GM13977 (cell line): Measurements from ENCODE around the gene ZBTB46.
"Not testable (repeated sequence)": the region's sequence is repeated elsewhere in the genome, so short reads cannot be mapped to it uniquely, and the experiment has no call there.

Source experiments
- DNase-seq: peaks from one replicate; pipeline ENCODE4 v3.0.0; 2012; ENCODE audit warnings: low spot score
- in situ Hi-C: fragments of 300-500 bp; cut with MboI; formaldehyde crosslinking; loops from one replicate; pipeline ENCODE4 v1.12.0; 2022; ENCODE audit warnings: low sequenced_read_pairs, low pct_unique_long_range_greater_than_20kb, mixed read lengths, inconsistent platforms; ENCODE audit not compliant: unreplicated experiment
- TF ChIP-seq, protein P1 (sequence below): IDR thresholded peaks from 2 replicates; pipeline ENCODE4 v1.5.1; 2012; ENCODE audit warnings: mild to moderate bottlenecking, control low read depth; ENCODE audit not compliant: insufficient read depth; ENCODE audit errors: extremely low read depth, missing control alignments

The ZBTB46 gene, protein sequence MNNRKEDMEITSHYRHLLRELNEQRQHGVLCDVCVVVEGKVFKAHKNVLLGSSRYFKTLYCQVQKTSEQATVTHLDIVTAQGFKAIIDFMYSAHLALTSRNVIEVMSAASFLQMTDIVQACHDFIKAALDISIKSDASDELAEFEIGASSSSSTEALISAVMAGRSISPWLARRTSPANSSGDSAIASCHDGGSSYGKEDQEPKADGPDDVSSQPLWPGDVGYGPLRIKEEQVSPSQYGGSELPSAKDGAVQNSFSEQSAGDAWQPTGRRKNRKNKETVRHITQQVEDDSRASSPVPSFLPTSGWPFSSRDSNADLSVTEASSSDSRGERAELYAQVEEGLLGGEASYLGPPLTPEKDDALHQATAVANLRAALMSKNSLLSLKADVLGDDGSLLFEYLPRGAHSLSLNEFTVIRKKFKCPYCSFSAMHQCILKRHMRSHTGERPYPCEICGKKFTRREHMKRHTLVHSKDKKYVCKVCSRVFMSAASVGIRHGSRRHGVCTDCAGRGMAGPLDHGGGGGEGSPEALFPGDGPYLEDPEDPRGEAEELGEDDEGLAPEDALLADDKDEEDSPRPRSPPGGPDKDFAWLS

DNA sequence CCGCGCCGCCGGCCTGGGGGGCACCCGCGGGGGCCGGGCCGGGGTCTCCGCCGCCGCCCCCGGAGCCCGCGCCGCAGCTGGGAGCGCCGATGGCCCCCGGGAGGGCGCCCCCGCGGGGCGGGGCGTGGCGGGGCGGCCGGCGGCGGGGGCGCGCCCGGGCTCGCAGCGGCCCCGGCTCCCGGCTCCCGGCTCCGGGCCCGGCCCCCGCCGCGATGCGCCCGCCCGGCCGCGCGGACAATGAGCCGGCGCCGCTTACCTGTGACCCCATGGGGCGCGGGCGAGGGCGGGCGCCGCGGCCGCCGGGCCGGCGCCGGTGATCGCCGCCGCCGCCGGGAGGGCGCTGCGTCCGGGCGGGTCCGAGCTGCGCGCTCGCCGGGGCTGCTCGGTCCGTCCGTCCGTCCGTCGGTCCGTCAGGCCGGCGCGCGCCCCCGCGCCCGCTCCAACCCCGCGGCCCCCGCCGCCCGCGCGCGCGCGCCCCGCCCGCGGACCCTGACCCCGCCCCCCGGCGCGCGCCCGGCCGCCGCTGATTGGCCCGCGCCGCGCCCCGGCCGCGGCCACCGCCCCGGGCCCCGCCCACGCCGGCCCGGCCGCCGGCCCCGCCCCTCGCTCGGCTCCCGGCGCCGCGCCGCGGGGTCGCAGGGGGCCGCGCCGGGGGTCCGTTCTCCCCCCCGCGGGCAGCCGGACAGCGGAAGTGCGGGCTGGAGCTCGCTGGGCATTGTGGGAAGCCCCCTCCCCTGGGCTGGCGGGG lies at the start of gene ZBTB46:
ZBTB46 (minus strand) TSS at position 424 of the 748 bp plus-strand sequence. CDS start 40,507 bp downstream, outside the sequence.
- in situ Hi-C loops, result no loop called here
- DNase-seq, result peak; percentile 98
- TF ChIP-seq, protein P1, sequence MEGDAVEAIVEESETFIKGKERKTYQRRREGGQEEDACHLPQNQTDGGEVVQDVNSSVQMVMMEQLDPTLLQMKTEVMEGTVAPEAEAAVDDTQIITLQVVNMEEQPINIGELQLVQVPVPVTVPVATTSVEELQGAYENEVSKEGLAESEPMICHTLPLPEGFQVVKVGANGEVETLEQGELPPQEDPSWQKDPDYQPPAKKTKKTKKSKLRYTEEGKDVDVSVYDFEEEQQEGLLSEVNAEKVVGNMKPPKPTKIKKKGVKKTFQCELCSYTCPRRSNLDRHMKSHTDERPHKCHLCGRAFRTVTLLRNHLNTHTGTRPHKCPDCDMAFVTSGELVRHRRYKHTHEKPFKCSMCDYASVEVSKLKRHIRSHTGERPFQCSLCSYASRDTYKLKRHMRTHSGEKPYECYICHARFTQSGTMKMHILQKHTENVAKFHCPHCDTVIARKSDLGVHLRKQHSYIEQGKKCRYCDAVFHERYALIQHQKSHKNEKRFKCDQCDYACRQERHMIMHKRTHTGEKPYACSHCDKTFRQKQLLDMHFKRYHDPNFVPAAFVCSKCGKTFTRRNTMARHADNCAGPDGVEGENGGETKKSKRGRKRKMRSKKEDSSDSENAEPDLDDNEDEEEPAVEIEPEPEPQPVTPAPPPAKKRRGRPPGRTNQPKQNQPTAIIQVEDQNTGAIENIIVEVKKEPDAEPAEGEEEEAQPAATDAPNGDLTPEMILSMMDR, result no peak

DNA sequence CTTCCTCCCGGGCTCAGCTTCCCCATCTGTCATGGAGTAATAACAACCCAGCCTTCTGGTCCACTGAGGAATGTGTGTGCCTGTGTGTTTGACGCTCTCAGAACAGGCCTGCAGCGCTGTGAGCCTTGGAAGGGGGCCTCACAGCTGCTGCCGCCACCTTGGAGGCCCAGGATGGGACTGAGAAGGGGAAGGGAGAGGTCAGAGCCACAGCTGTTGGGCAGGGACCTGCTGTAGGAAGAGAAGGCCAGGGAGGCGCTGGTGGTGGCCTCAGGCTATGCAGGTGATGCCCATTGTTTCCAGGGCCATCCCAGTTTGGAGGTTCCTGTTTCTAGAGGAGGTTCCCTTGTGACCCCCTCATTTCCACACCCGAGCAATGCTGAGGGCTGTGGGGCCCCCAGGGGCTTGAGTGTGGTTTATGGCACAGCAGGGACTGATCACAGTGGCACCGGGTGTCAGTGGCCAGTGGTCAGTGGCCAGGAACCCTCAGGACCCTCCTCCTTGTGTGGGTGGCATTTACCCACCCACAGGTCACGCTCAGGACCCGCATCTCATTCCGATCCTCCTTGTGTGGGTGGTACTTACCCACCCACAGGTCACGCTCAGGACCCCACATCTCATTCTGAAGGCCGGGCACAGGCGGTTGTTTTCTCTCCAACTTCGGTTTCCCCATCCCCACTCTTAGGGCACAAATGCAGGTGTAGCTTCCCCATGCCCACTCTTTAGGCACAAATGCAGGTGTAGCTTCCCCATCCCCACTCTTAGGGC lies 48.0 kb upstream of the ZBTB46 start:
- TF ChIP-seq, protein P1, result no peak
- in situ Hi-C loops, result no loop called here
- DNase-seq, result no peak

DNA sequence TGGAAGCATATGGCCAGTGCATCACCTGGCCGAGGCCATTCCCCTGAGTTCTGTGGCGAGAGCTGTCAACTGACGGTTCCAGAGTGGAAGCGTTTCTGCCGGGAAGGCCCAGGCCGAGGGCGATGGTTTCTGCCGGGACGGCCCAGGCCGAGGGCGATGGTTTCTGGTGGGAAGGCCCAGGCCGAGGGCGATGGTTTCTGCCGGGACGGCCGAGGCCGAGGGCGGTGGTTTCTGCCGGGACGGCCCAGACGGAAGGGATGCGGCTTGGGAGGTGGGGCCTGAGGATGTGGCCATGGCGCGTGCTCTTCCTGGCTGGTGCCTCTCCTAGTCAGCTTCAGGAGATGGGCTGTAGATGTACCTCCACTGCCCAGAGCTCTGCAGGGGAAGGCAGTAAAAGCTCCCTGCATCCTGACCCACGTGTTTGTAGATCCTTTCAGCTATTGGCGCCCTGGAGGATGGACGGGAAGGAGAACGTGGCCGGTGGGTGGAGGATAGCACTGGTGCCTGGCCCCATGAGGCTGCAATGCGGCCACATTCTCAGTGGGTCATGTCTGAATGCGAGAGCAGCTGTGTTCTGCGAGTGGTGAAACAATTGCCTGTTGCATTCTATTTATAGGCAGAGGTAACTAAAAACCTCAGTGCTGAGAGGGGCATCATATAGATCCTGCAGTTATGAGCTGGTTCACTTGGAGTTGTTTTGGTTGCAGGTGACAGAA lies 46.8 kb upstream of the ZBTB46 start:
- in situ Hi-C loops, result no loop called here
- TF ChIP-seq, protein P1, result no peak
- DNase-seq, result no peak

DNA sequence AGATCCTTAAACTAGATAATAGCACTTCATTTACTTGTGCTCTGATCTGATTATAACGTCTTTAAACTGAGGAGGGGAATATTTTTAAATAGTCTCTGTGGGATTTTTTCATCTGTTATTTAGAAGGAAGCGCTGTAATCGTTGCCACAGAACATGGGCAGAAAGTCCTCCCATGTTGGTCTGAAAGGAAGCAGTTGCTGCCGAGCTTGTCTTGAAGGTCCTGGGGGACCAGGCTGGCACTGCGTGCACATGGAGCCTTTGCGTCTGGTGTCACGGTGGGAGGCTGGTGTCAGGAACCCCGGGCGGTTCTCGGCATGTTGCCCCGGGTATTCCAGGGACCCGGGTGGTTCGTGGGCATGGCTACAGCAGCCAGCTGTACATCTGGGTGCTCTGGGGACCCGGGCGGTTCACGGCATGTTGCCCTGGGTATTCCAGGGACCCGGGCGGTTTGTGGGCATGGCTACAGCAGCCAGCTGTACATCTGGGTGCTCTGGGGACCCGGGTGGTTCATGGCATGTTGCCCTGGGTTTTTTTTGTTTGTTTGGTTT lies 45.5 kb upstream of the ZBTB46 start:
- in situ Hi-C loops, result no loop called here
- TF ChIP-seq, protein P1, result no peak

DNA sequence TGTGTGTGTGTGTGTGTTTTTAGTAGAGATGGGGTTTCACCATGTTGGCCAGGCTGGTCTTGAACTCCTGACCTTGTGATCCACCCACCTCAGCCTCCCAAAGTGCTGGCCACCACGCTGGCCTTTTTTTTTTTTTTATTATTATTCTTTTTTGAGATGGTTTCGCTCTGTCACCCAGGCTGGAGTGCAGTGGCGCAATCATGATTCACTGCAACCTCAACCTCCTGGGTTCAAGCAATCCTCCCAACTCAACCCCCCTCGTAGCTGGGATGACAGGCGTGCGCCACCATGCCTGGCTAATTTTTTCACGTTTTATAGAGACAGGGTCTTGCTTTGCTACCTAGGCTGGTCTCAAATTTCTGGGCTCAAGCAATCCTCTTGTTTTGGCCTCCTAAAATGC lies 43.2 kb upstream of the ZBTB46 start:
- in situ Hi-C loops, DNase-seq: not testable (repeated sequence)

More for the DNA sequence above, 45.5 kb upstream of the ZBTB46 start:
- DNase-seq, result no peak

DNA sequence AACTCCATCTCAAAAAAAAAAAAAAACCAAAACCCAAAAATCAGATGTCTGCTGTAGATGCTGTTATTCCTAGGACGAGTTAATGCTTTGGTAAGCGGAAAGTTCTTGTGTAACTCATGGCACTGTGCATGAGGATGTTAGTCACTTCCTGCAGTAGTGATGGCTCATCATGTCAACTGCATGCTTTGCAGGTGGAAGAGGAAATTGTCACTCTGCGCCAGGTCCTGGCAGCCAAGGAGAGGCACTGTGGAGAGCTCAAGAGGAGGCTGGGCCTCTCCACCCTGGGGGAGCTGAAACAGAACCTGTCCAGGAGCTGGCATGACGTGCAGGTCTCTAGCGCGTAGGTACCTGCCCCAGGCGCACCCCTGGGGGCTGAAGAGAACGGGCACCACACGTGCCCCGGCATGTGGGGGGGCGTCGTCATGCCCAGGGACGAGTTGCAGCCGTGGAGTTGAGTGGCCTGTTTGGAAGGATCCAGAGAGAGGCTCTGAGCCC lies 42.5 kb upstream of the ZBTB46 start:
- in situ Hi-C loops, result no loop called here
- DNase-seq, result no peak
- TF ChIP-seq, protein P1, result no peak
